ENCODE measurements around the gene PHACTR1.

Gene PHACTR1

DNA sequence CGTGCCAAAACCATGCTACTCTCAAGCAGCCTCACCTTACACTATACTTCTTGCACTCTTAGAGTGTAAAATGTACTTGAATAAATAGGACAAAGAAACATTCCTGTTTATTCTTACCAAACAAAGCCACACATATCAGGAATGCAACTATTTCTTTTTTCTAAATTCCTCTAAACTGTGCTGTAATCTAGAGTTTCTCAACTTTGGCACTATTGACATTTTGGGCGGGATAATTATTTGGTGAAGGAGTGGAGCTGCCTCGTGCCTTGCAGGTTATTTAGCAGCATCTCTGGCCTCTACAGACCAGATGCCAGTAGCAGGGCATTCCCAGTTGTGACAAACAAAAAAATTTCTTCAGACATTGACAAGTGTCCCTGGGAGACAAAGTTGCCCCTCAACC, 86.9 kb downstream of the PHACTR1 start:
- no peak for DNase-seq (ENCODE audit: low read depth)

DNA sequence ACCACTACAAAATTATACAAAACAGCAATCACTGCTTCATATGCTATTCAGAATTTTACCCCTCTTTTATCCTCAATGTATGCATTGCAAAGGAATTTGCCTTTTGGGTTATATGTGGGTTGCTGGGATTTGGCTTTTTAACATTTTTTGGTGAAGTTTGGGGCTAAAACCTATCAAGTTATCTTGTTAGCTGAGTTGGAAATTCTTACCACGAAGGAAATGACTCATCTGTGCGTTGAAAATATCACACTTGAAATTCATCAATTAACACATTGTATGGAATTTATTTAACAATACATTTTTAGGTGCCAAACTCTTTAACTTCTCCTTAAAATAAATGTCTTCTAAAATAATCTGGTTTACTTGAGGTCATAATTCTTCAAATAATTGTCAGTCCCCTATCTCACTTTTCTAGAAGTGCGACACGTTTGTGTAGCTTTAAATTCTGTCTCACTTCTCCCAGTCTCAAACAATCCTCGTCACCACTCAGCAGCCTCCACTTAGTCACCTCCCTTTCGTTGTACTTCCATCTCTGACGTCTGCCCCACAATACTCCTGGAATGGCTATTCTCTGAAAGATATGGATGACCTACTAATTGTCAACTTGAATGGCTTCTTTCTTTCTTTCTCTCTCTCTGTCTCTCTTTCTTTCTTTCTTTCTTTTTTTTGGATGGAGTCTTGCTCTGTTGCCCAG, 88.5 kb downstream of the PHACTR1 start:
- no peak for DNase-seq (ENCODE audit: low read depth)

DNA sequence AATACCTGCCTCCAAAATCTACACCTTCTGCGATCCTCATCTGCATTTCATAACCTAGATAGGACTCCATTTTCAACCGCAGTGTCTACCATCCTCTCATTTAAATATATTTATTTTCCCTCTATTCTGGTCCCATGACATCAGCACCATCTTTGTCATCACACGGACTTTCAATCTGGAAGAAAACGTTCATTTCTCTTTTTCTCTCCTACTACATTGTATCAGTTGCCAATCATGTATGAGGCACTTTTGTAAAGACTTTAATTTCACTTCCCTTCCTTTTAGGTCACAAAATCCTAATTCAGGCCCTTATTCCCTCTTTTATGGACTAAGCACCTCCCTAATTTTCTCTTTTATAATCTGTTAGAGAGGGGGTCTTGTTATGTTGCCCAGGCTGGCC, 89.6 kb downstream of the PHACTR1 start:
- DNase-seq (ENCODE audit: low read depth): no peak

DNA sequence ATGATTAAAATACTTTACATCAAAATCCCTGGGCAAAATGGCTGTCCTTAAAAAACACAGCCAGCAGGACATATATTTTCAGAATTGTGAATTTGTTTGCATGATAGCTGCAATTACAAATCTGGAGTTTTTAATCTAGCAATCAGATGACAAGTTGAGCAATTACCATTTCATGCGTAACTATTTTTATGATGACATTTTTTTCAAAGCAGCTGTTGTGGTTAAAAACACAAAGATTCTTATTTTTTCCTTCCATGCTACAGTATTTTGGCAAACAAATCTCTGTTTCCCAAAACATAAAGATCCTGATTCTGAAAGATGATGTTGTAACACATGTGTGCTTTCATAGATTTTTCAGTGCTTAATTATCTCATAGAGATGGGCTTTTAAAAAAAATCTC, 90.2 kb downstream of the PHACTR1 start:
- DNase-seq (ENCODE audit: low read depth): no peak

DNA sequence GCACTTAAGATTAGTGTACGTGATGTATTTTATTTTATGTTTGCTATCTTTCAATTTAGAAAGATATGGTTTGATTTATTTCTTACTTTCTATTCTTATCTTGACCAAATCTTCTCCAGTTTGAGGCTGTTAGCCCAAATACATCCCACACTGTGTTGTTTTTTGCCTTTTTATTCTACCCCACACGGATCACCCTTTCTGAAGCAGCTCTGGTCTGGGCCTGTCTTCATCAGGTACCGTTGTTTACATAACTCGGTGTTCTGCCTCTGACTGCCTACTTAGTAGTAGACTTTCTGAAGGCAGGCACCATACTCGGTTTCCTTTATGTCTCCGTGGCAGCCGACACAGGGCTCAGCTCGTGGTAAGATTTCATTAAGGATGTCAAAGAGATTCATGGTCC, 95.0 kb downstream of the PHACTR1 start:
- DNase-seq (ENCODE audit: low read depth): no peak

DNA sequence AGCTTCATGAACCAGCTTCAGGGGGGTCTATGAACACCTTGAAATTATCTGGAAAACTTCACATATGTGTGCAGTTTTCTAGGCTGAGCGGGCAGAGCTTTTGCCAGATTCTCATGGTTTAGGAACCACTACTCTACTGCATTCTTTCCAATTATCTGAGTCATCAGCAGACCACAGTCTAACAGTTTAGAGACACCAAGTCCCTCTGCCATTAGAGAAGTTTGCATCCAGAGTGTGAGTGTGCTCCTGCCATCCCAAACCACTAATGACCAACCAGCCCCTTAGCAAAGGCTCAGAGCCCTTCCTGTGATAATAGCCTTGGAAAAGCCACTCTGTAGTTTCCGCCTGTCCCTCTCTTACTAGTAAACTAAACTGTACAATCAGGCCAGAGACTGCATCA, 96.8 kb downstream of the PHACTR1 start:
- peak; percentile 9 for DNase-seq (ENCODE audit: low read depth)

DNA sequence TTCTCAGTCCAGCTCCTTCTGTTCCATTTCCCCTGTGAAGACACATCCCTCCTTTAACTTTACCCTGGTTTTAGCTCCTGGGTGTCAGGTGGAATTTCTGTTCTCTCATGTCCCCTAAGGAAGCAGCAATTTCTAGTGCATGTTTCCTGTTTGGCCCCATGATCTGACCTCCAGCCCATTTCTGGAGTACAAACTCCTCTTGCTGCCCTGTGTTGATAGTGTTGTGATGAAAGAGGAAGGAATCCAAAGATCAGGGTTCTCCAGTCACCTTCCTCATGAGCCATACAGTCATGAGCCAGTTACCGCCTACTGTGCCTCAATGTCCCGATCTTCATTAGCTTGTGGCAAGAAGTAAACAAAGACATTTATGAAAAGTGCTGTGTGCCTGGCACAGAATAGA, 97.4 kb downstream of the PHACTR1 start:
- DNase-seq (ENCODE audit: low read depth): no peak

DNA sequence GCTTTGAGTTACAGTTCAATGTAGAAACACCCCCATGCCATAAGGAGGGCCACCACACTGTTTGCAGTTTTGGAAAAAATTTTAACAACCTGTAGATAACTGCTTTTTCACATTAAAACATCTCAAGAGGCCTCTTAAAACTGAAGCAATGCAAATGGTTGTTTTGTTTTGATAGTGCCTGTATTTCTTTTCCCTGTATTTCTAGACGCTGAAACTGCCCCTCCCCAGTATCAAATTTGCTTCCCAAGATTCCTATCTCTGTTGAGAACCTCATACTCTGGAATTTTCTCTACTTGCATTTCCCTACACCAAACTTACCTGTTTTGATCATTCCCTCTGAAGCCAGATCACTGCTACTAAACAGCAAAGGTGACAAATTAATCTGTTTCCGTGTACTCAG, 98.5 kb downstream of the PHACTR1 start:
- no peak for DNase-seq (ENCODE audit: low read depth)

DNA sequence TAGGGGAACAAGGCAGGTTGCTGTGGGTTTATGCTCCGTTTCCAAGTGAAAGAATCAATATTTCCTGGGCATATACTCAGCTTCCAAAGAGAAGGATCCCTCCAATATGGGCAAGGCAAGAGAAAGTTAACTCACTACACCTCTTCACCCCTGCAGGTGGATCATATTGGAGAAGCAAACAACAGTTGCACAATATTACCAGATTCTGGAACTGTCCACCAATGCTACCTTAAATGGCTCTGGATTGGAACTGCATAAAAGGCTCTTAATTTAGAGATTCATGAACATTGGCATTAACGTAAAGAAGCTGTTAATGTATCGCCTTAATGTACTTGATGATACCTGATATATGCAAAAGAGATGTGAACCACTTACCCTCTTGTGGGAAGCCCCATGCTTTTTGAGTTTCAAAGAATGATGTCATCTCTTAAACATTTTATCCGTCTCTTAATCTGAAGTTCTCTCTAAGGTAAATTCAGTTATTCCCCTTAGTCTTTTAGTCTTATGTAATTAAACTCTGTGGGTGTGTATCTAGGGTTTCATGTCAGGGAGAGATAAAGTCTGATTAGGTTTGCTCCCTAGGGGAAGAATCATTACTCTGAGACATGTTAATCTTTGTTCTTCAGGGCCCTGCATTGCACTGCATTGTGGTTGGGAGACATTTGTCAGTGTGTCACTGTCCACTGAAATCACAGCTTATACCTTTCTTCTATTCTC, 99.5 kb downstream of the PHACTR1 start:
- DNase-seq (ENCODE audit: low read depth): no peak

DNA sequence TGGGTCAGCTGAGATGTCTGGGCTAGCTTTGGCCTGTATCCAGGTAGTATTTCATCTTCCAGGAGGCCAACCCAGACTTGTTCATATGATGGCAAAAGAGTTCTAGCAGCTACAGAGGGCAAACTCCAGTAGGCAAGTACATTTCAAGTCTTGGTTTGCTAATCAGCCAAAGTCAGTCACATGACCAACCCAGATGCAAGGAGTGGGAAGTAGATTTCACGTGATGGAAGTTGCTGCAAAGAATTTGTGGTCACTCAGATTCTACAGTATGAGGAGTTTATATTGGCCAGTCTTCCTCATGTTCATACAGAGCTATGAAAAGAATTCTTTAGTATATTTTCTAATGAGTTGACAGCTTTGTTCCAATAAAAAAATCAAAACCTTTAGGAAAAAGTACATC, 101.8 kb downstream of the PHACTR1 start:
- no peak for DNase-seq (ENCODE audit: low read depth)

DNA sequence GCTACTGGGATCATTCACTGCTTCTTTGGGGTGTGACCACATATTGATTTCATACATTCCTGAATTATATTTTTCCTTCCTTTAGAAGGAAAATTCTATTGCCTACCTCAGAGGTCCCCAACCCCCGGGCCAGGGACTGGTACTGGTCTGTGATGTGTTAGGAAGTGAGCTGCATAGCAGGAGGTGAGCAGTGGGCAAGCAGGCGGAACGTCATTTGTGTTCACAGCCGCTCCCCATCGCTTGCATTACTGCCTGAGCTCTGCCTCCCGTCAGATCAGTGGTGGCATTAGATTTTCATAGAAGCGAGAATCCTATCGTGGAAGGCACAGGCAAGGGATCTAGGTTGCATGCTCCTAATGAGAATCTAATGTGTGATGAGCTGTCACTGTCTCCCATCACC, 107.3 kb downstream of the PHACTR1 start:
- DNase-seq (ENCODE audit: low read depth): no peak

DNA sequence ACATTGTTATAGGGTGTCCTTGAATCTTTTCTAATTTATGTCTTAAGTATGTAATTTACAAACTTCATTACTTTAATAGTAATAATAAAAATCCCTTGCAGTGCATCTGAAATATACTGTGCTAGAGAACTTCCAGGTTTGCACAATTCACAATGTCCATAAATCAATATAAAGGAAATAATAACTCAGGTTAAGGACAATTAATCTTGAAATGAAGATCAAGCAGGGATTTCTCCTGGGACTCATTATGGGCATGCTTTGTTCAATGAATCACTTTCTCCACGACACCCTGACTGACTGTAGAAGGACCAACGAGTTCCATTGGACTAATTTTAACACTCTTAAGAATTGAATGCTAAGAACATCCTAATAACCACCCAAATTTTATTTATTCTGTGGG, 110.0 kb downstream of the PHACTR1 start:
- no peak for DNase-seq (ENCODE audit: low read depth)

DNA sequence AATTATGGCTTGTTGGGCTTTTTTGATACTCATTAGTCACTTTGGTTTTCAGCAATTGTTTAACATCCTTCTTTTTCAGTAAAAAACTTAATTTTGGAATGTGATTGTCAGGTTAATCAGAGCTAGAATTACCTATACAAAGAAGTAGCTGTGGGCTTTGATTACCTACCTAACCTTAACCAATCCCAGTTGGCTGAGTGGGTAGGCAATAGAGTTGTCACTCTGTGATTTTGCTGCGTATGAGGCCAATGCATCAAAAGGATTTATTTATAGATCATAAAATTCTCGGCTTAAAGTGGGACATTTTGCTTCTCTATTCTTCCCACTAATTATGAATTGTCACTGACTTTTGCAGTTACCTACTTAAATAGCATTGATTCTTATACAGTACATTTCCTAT, 111.4 kb downstream of the PHACTR1 start:
- DNase-seq (ENCODE audit: low read depth): no peak

DNA sequence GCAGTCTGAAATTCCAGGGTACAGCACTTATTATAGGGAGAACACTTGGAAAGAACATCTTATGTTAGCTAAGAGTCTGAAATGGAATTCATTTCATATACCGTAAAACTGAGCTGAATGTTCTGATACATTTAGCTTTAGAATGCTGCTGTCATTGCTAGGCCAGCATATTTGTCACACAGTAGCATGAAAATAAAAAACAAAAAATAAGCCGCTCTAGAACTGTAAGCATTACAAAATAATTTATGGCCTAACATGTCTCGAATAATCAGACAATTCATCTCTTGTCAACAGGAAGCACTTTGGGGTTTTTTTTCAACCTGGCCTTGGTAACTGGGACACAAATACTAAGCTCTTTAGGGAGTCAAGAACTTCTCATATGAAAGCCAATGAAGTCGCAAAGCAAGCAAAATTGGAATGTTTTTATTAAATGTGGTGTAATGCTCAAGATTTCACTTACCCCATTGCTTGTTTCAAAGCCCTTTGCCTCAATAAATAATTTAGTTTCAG, 115.7 kb downstream of the PHACTR1 start:
- no peak for DNase-seq (ENCODE audit: low read depth)

DNA sequence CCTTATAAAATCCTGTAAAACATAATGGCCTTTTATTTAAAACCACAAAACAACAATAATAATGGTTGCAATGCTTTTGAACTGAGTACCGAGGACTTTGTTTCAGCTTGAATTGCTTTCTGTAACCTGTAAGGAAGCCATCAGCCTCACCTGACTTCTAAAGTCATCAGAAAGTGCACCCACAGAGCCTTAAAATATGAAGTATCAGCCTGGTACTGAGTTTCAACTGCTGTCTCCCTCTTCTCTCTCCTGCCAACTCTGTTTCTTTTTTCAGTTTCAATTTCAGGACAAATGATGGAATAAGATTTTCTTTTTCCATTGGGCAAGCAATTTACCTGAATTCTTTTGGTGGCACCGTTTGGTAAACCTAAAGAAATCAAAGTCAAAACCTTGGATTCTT, 119.4 kb downstream of the PHACTR1 start:
- DNase-seq (ENCODE audit: low read depth): no peak

DNA sequence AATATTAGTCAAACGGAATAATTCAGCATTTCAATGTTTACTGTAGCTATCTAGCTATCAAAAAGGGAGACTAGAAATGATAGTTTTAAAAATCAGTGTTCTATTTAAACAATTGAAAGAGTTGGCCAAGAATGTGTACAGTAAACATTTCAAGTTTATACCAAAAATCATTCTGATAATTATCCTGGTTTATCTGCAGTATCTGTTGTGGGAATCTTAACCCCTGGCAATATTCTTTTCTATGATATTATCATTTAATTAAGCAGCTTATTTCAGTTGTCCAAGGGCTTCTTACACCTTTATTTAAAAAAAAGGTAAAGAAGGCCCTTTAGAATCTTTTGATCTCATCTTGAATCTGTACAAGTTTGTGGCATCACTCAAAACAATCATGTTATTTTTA, 125.1 kb downstream of the PHACTR1 start:
- DNase-seq (ENCODE audit: low read depth): no peak

DNA sequence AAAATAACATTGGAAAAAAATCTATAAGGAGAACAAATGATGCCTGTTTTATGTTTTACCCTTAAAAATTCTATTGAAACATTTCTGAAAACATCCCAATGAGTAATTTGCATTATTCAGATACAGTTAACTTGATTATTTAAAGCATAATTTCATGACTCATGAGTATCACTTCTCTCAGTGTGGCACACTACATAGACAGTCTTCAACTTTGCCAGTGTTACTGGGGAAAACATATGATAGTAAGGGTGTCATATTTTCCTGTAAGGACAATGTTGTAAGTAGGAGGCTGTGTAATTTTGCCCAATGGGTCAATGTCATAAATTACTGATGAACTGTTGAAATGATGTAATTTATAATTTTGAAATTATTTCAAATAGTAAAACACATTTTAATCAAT, 125.5 kb downstream of the PHACTR1 start:
- DNase-seq (ENCODE audit: low read depth): peak; percentile 6

DNA sequence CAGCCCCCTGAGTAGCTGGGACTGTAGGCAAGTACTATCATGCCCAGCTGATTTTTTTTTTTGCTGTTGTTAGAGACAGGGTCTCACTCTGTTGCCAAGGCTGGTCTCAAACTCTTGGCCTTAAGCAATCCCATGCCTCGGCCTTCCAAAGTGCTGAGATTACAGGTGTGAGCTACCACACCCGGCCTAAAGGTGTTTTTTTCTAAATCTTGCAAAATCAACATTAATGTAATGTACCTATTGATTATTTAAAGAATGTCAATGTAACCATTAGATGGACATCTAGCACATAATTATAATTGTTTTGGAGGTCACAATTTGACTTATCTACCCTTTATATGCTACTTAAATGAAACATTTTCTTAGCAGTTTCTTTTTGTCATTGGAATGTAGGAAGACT, 126.1 kb downstream of the PHACTR1 start:
- no peak for DNase-seq (ENCODE audit: low read depth)

DNA sequence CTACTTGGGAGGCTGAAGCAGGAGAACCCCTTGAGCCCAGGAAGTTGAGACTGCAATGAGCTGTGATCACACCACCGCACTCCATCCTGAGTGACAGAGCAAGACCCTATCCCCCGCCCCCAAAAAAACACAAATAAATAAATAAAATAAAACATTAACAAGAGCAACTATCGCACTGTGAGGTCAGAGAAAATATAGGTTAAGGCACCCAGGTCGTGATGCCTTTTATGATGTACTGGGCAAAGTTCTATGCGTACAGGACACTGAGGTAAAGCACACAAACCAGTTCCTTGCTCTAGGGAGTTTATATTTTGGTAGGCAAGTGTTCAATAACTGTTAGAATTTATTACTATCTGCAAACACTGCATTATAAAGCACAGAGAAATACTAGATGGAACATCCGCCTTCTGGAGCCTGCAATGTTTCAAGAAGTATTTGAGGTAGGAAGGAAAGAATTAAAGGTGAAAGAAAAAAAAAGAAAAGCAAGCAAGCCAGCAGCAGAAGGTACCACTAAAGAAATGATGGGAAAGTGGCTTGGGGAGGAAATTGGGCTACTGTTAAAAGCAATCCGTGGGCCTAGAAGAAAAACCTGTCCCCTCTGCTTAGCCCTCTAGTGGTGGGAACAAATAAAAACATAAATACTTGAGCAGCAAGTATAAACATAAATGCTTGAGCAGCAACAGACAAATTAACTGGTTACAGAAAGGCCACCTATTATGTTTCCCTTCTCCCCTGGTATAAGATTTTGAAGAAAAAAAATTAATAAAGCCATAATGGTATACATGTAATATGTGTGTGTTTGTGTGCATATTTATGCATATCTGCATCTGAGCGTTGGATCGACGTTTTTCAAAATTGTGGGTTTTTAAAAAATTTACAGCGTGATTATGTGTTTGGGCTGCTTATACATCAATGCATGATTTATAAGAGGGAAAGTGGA, 128.0 kb downstream of the PHACTR1 start:
- peak; percentile 7 for DNase-seq (ENCODE audit: low read depth)

DNA sequence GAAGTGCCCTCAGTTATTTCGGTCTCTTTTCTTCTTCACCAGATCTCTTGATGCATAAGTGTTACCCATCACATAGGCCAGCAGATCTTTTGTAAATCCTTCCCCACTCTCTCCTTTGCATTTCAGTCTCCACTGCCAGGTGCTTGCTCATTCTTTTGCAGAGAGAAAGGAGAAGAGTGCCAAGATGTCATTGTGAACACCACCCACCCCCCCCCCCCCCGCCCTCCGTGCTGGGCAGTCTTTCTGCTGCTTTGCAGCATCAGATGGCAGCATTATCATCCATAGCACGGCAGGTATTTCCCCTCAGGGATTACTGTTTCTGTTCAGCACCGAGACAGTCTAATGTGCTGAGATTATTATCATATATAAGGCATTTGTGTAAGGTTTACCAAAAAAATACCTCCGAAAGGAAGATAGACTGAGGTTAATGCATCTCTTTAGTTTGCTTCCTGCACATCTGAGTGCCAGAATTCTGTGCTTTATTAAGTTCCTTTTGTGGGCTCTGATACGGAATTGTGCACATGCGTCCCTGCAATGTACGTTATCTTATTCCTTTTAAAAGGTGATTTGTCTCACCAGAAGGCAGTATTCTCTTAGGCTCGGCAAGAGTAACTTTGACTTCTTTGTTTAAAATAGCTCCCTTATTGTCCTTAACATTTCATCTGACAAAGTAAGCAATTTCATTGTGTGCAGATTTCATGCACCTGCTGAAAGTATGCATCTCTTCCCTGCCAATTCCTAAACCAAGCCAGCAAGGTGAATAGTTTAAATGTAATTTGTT, 128.8 kb downstream of the PHACTR1 start:
- DNase-seq (ENCODE audit: low read depth): no peak

DNA sequence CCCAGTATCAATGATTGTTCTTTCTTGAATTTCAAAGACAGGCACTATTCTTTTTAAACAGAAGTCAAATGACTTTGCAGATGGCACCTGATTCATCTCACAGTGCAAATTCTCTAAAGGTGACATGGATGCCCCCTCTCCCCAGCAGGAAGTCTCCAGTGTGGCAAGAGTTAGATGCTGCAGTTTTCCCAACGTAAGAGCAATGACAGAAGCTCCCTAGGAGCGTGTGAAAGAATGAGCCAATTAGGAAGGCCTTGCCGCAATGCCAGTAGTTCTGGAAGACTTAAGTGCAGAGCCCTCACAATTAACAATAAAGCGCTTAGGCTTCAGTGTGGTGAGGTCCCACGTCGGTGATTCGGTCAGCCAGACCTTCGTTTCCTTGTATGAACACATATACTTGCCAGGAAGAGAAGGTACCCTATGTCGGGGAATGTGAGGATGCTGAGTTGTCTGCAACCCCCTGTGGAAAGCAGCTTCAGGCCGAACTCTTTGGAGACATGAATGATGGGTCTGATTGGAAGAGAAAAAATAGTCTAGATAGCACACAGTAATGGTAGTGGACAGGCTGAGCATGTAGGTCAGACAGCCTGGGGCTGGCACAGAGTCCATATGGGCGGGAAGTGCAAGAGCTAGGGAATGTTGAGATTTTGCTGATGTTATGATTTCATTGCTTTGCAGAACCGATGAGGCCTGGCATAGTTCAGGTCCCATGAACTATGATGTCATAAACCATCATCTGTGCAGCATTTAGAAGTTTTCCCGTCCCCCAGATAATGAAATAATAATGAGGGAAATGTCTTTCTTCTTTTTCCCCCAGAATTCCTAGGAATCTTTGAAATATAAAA, 132.6 kb downstream of the PHACTR1 start:
- DNase-seq (ENCODE audit: low read depth): no peak
